HG02870 (cell line): Measurements from ENCODE around the gene MTHFD1L.
A peak's percentile ranks its signal among the peaks of the same experiment; 100 is the strongest.
"Not testable (repeated sequence)": the region's sequence is repeated elsewhere in the genome, so short reads cannot be mapped to it uniquely, and the experiment has no call there.

Experiments used
- ATAC-seq: cut with Tn5 transposase; IDR thresholded peaks from one replicate; pipeline ENCODE4 v1.9.1; 2021; ENCODE audit warnings: mild to moderate bottlenecking, moderate library complexity; ENCODE audit not compliant: unreplicated experiment

The MTHFD1L gene

DNA sequence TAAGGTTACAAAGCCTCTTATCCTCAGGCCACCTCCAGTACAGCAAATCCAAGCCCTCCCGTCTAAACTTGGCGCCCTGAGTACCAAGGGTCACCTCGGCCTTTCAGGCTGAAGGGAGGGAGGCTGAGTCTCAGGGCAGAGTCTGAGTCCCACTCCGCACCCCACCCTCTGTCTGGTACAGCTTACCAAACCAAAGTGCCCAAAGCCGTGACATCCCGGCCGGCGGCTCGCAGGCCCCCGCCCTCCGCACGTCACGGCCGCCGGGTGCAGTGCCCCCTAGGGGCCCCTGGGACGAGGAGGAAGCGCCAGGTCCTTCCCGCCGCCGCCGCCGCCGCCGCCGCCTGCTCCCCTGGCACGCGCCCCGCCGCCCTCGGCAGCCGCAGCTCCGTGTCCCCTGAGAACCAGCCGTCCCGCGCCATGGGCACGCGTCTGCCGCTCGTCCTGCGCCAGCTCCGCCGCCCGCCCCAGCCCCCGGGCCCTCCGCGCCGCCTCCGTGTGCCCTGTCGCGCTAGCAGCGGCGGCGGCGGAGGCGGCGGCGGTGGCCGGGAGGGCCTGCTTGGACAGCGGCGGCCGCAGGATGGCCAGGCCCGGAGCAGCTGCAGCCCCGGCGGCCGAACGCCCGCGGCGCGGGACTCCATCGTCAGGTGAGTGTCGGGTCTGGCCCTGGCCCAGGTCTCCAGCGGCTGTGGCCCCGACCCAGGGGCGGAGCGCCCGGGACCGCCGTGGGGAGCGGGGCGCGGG is at the start of gene MTHFD1L:
Gene MTHFD1L, plus strand, starts transcription at position 297 of the 741 bp plus-strand sequence. Its CDS starts 121 bp downstream, at position 418.
- peak; percentile 59 for ATAC-seq

DNA sequence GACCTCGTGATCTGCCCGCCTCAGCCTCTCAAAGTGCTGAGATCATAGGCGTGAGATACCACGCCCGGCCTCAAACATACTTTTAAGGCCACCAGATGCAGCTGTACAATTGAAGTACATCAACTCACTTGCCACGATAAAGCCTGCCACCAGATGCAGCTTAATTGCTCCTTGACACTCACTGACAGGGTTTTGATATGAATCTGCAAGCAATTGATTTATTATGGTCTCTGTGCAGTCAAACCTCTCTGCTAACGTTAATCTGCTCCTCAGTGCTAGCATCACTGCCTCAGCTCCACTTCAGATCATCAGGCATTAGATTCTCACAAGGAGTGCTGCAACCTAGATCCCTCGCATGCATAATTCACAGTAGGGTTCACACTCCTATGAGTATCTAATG is 48.9 kb upstream of the MTHFD1L start:
- not testable (repeated sequence) for ATAC-seq

DNA sequence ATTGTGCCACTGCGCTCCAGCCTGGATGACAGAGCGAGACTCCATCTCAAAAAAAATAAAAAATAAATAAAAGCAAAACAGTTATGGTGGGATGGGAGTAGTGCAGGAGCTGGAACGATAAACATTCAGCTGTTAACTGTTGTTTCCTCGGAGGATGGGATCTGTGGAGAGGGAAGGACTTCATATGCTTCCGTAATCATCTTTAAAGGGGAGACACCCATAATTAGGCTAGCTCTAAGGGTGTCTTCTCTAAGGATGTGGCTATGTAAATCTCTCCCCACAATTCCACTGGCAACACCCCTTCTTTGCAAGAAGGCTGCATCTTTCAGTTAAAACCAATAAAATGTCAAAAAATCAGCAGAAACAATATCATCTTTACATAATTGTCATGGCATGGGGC is 42.6 kb upstream of the MTHFD1L start:
- ATAC-seq: no peak

GRCh38 chr6:150826788-150827187 is 38.7 kb upstream of the MTHFD1L start:
- no peak for ATAC-seq

DNA sequence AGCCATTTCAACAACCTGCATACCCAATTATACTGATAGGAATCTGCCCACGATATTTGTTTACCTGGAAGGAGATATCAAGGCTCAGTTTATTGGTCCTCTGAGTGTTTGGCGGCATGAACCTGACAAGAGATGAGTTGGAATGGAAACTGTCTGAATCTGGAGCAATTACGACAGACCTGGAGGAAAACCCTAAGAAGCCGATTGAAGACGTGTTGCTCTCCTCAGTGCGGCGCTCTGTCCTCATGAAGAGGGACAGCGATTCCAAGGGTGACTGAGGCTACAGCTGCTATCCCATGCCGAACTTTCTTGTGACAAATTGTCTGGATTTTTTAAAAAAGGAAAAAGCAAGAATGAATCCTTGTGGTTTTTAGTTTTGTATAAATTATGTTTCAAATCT is 37.4 kb upstream of the MTHFD1L start:
- not testable (repeated sequence) for ATAC-seq

DNA sequence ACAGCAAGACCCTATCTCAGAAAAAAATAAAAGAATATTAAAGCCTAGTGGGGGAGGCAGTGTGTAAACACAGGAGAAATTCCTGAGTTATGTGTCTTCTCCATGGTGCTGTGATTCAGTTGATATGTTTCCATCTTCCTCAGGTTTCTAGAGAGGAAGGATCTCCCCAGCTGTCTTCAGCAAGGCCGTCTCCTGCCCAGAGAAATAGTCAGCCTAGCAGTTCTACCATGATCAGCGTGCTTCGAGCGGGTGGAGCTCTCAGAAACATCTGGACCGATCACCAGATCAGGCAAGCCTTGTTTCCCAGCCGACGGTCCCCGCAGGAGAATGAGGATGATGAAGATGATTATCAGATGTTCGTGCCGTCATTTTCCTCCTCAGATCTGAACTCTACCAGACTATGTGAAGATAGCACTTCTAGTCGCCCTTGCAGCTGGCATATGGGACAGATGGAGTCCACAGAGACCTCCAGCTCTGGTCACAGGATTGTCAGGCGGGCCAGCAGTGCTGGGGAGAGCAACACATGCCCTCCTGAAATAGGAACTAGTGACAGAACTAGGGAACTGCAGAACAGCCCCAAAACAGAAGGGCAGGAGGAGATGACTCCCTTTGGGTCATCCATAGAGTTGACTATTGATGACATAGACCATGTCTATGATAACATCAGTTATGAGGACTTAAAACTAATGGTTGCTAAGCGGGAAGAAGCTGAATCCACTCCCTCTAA is 34.9 kb upstream of the MTHFD1L start:
- no peak for ATAC-seq

DNA sequence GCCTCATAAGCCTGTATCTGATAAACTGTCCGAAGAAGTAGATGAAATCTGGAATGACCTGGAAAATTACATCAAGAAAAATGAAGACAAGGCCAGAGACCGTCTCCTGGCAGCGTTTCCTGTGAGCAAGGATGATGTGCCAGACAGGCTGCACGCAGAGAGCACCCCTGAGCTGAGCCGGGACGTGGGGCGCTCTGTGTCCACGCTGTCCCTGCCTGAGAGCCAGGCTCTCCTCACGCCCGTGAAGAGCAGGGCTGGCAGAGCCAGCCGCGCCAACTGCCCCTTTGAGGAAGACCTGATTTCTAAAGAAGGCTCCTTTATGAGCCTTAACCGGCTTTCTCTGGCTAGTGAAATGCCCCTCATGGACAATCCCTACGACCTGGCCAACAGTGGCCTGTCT is 33.9 kb upstream of the MTHFD1L start:
- ATAC-seq: no peak

DNA sequence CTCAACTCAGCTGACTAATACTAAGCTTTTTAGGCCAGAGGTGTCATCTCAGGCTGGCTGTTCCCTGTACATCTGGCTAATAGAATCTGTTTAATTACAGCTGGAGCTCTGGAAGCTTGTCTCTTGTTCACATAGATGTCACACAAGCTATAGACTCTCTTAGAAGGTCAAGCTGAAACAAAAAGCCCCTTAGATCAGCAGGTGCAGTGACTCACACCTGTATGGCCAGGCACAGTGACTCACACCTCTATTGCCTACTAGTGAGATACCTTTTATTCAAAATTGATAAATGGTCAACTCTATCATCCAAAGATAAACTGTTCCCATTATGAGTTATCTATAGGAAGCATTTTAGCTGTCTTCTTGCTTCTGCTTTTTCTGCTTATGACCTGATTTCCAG is 29.9 kb upstream of the MTHFD1L start:
- ATAC-seq: no peak

GRCh38 chr6:150840185-150840584 is 25.3 kb upstream of the MTHFD1L start:
- no peak for ATAC-seq

DNA sequence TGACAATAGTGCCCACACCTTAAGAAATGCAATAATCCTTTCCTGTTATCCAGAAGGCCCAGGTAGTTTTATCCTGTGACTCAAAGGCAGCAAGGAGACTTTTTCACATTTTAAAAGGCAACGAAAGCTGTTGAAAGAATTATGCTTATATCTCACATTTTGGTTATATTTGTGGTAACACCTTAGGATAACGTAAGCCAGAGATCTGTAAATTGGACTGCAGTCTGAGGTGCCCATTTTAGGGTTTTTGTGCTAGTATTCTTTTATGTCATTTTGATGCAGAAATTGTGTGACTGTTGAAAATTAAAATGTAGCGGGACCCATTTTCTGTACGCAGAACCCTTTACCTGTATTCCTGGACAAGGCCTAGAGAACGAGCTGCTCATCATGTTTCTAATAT is 24.3 kb upstream of the MTHFD1L start:
- ATAC-seq: no peak

DNA sequence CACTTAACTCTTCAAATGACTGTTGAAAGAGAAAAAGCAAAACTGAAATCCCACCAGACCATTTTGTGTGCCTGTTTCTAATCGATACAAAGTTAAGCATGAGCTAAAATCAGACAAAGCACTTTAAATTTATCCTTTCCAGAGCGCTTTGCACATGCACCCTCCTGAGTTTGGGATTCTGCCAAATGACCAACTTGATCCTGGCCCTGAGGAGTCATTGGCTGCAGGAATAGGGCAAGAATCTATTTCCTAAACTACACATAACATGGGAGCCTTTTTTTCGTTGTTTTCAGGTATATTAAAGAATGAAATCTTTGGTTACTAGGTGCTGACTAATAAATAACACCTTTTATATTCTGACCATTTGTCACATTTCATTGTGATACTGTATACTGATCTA is 23.8 kb upstream of the MTHFD1L start:
- no peak for ATAC-seq

GRCh38 chr6:150844371-150844770 is 21.1 kb upstream of the MTHFD1L start:
- no peak for ATAC-seq

GRCh38 chr6:150846641-150847040 is 18.9 kb upstream of the MTHFD1L start:
- no peak for ATAC-seq

- no peak for ATAC-seq
These were observed 17.1 kb upstream of the MTHFD1L start for GRCh38 chr6:150848400-150848799.

DNA sequence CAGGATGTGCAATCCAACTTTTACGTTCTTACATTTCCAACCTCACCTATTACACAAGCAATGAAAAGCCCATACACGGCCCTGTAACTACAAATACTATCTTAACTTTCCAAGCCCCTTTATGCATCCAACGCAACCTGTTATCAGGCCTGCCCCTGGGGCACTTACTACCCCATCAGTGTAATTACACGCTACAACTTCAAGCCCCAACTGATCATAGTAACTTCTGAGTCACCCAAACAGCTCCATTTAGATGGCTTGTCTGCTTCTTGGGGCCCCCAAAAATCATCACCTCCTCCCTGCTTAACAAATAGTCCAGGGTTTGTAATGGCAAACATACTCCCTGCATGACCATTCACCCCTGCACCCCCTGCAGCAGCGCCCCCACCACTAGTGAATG is 11.1 kb upstream of the MTHFD1L start:
- not testable (repeated sequence) for ATAC-seq

DNA sequence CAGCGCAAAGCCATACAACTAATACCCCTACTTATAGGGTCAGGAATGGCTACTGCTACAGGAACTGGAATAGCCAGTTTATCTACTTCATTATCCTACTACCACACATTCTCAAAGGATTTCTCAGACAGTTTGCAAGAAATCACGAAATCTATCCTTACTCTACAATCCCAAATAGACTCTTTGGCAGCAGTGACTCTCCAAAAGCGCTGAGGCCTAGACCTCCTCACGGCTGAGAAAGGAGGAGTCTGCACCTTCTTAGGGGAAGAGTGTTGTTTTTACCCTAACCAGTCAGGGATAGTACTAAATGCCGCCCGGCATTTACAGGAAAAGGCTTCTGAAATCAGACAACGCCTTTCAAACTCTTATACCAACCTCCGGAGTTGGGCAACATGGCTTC is 10.3 kb upstream of the MTHFD1L start:
- ATAC-seq: not testable (repeated sequence)

GRCh38 chr6:150857062-150857944 is 8.2 kb upstream of the MTHFD1L start:
- ATAC-seq: no peak

- ATAC-seq: no peak
These were observed 7.6 kb upstream of the MTHFD1L start for GRCh38 chr6:150857945-150858308.

DNA sequence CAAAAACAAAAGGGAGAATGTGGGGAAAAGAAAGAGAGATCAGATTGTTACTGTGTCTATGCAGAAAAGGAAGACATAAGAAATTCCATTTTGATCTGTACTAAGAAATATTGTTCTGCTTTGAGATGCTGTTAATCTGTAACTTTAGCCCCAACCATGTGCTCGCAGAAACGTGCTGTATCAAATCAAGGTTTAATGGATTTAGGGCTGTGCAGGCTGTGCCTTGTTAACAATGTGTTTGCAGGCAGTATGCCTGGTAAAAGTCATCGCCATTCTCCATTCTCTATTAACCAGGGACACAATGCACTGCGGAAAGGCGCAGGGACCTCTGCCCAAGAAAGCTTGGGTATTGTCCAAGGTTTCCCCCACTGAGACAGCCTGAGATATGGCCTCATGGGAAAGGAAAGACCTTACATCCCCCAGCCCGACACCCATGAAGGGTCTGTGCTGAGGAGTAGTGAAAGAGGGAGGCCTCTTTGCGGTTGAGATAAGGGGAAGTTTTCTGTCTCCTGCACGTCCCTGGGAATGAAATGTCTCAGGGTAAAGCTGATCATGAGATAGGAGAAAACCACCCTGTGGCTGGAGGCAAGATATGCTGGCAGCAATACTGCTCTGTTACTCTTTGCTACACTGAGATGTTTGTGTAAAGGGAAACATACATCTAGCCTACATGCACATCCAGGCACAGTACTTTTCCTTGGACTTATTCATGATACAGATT is 3.9 kb upstream of the MTHFD1L start:
- ATAC-seq: not testable (repeated sequence)

DNA sequence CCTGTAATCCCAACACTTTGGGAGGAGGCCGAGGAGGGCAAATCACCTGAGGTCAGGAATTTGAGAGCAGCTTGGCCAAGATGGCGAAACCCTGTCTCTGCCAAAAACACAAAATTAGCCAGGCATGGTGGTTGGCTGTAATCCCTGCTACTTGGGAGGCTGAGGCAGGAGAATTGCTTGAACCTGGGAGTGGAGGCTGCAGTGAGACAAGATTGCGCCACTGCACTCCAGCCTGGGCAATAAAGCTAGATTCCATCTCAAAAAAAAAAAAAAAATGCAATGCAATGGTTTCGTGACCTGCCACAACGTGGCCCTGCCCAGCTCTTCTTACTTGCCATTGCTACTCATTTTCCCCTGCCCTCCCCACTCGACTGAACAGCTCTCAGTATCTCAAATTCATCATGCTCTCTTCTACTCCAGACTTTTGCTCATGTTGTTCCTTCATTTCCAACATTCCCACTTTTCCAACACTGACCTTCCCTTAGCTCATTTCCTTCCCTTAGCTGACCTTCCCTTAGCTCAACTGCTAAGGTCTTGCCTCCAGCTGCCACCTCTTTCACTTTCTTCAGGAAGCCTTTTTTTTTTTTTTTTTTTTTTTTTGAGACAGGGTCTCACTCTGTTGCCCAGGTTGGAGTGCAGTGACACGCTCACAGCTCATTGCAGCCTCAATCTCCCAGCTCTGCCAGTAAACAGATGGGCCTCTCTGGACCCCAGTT is 2.1 kb upstream of the MTHFD1L start:
- no peak for ATAC-seq
